ENCODE data around the gene RCAN1.

GRCh38 chr21:34557261-34557660 lies 57.7 kb downstream of the RCAN1 start:
- TF ChIP-seq CTCF (IDR thresholded peaks at IDR 0.05) (no peak), POLR2A (IDR thresholded peaks at IDR 0.05) (no peak)

All from body of pancreas (tissue), 4 donors.